Measurements from ENCODE around the gene KRT83.

Gene KRT83

GRCh38 chr12:52296572-52297215 lies 24.5 kb downstream of the KRT83 start:
- TF ChIP-seq TAF1 (IDR thresholded peaks at IDR 0.05; ENCODE audit: borderline replicate concordance, insufficient read depth, low read length) (no peak), POLR2AphosphoS5 (IDR thresholded peaks at IDR 0.05; ENCODE audit: low read depth, low read length) (no peak), FOXP2 (optimal IDR thresholded peaks at IDR 0.05; ENCODE audit: borderline replicate concordance, extremely low read depth, extremely low read length, insufficient read depth) (no peak), SIN3A (IDR thresholded peaks at IDR 0.05; ENCODE audit: borderline replicate concordance, insufficient read depth, low read length) (no peak), REST (IDR thresholded peaks at IDR 0.05; ENCODE audit: insufficient read depth in 1 of 2, low read depth in 2 of 2, low read length in 2 of 2) (no peak)

- TF ChIP-seq SIN3A (IDR thresholded peaks at IDR 0.05; ENCODE audit: borderline replicate concordance, insufficient read depth, low read length) (no peak), TAF1 (IDR thresholded peaks at IDR 0.05; ENCODE audit: borderline replicate concordance, insufficient read depth, low read length) (no peak), REST (IDR thresholded peaks at IDR 0.05; ENCODE audit: insufficient read depth in 1 of 2, low read depth in 2 of 2, low read length in 2 of 2) (no peak), POLR2AphosphoS5 (IDR thresholded peaks at IDR 0.05; ENCODE audit: low read depth, low read length) (no peak), FOXP2 (optimal IDR thresholded peaks at IDR 0.05; ENCODE audit: borderline replicate concordance, extremely low read depth, extremely low read length, insufficient read depth) (no peak)
These were observed 25.5 kb downstream of the KRT83 start for GRCh38 chr12:52295663-52296062.

GRCh38 chr12:52294803-52295202 lies 26.4 kb downstream of the KRT83 start:
- TF ChIP-seq FOXP2 (optimal IDR thresholded peaks at IDR 0.05; ENCODE audit: borderline replicate concordance, extremely low read depth, extremely low read length, insufficient read depth) (no peak), POLR2AphosphoS5 (IDR thresholded peaks at IDR 0.05; ENCODE audit: low read depth, low read length) (no peak), REST (IDR thresholded peaks at IDR 0.05; ENCODE audit: insufficient read depth in 1 of 2, low read depth in 2 of 2, low read length in 2 of 2) (no peak), SIN3A (IDR thresholded peaks at IDR 0.05; ENCODE audit: borderline replicate concordance, insufficient read depth, low read length) (no peak), TAF1 (IDR thresholded peaks at IDR 0.05; ENCODE audit: borderline replicate concordance, insufficient read depth, low read length) (no peak)

- TF ChIP-seq FOXP2 (optimal IDR thresholded peaks at IDR 0.05; ENCODE audit: borderline replicate concordance, extremely low read depth, extremely low read length, insufficient read depth) (no peak), TAF1 (IDR thresholded peaks at IDR 0.05; ENCODE audit: borderline replicate concordance, insufficient read depth, low read length) (no peak), REST (IDR thresholded peaks at IDR 0.05; ENCODE audit: insufficient read depth in 1 of 2, low read depth in 2 of 2, low read length in 2 of 2) (no peak), SIN3A (IDR thresholded peaks at IDR 0.05; ENCODE audit: borderline replicate concordance, insufficient read depth, low read length) (no peak), POLR2AphosphoS5 (IDR thresholded peaks at IDR 0.05; ENCODE audit: low read depth, low read length) (no peak)
These were observed 27.3 kb downstream of the KRT83 start for GRCh38 chr12:52293926-52294325.

All from PFSK-1 (cell line).